ENCODE data around the gene NEURL3.

DNA sequence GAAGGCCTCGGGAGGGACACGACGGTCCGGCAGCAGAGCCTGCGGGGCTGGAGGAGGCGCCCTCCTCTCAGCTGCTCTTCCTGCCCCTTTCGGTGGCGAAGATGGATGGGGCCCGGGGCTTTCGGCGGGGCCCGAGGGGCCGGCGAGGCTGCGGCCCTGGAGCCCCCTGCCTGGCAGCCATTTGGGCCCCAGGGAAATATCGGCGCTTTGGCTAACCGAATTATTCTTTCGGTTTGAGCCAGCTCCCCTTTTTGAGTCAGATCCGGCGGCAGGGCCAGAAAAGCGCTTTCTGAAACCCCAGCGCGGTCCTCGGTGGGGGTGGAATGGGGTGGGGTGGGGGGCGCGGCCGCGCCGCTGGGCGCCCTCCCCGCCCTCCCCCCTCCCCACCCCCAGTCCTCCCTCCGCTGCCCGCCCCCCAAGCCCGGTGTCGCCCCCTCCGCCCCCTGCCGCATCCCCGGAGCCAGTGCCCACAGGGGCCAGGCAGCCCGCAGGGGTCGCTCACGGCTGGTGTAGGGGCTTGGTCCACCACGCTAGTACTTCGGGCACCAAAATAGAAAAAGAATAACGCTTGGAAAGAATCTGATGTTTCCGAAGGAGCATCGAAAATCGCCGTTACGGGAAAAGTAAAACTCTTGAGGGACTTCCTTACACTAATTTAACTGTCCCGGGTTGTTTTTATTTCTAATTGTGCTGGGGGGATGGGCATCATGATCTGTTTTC, 22.3 kb upstream of the NEURL3 start:
- TF ChIP-seq, protein P1, sequence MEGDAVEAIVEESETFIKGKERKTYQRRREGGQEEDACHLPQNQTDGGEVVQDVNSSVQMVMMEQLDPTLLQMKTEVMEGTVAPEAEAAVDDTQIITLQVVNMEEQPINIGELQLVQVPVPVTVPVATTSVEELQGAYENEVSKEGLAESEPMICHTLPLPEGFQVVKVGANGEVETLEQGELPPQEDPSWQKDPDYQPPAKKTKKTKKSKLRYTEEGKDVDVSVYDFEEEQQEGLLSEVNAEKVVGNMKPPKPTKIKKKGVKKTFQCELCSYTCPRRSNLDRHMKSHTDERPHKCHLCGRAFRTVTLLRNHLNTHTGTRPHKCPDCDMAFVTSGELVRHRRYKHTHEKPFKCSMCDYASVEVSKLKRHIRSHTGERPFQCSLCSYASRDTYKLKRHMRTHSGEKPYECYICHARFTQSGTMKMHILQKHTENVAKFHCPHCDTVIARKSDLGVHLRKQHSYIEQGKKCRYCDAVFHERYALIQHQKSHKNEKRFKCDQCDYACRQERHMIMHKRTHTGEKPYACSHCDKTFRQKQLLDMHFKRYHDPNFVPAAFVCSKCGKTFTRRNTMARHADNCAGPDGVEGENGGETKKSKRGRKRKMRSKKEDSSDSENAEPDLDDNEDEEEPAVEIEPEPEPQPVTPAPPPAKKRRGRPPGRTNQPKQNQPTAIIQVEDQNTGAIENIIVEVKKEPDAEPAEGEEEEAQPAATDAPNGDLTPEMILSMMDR (IDR thresholded peaks at IDR 0.05): peak in 1 of 6 experiments; percentile 26
- TF ChIP-seq POLR2A (IDR thresholded peaks at IDR 0.05): no peak

All from adrenal gland (tissue), 5 donors.